Sigmoid colon (tissue), 7 donors: ENCODE results near the gene BAHCC1. TPM values are rescaled to one million over a fixed set of nuclear protein-coding genes. Genes with fewer than 3 reads are reported as not detected.
A peak's percentile ranks its signal among the peaks of the same experiment; 100 is the strongest.
"Not testable (repeated sequence)": the region's sequence is repeated elsewhere in the genome, so short reads cannot be mapped to it uniquely, and the experiment has no call there.

ENCODE experiments used
- DNase-seq: peaks from one replicate; pipeline ENCODE4 v3.0.0-alpha.2; 2019
- H3K27ac ChIP-seq, 4 donors: fragments of 200-600 bp; sonication (generic); one replicate each; pipeline ENCODE4 v1.5.1; 2016 to 2019; ENCODE audit warnings: mild to moderate bottlenecking in 1 of 4
- H3K27me3 ChIP-seq, 3 donors: fragments of 200-600 bp; sonication (generic); one replicate each; pipeline ENCODE4 v1.5.1; 2019; ENCODE audit warnings: mild to moderate bottlenecking in 1 of 3
- H3K36me3 ChIP-seq, 4 donors: fragments of 200-600 bp; sonication (generic); one replicate each; pipeline ENCODE4 v1.5.1; 2016 to 2019
- H3K4me1 ChIP-seq, 4 donors: fragments of 200-600 bp; sonication (generic); one replicate each; pipeline ENCODE4 v1.5.1; 2017 to 2019
- H3K4me3 ChIP-seq, 4 donors: fragments of 200-600 bp; sonication (generic); one replicate each; pipeline ENCODE4 v1.5.1; 2017 to 2019; ENCODE audit warnings: mild to moderate bottlenecking in 2 of 4, moderate library complexity in 1 of 4
- H3K9me3 ChIP-seq, 4 donors: fragments of 200-600 bp in 3 of 4; sonication (generic) in 3 of 4; one replicate each; pipeline versions ENCODE4 v1.5.1 to v1.6.1; 2013 to 2019
- CTCF ChIP-seq, 4 experiments: fragments of 450-650 bp in 3 of 4; fragments of 200-600 bp in 1 of 4; IDR thresholded peaks; one replicate each; pipeline ENCODE4 v1.5.1; 2016 to 2019; ENCODE audit warnings: antibody characterized with exemption in 4 of 4, mild to moderate bottlenecking in 3 of 4, moderate library complexity in 2 of 4
- EP300 ChIP-seq, 4 donors: sonication (generic); formaldehyde crosslinking; IDR thresholded peaks; one replicate each; pipeline ENCODE4 v1.6.1; 2017; ENCODE audit warnings: antibody characterized with exemption in 4 of 4
- POLR2A ChIP-seq, 2 donors: fragments of 450-650 bp; IDR thresholded peaks; one replicate each; pipeline ENCODE4 v1.6.1; 2016; ENCODE audit warnings: antibody characterized with exemption in 2 of 2, mild to moderate bottlenecking in 2 of 2, moderate library complexity in 2 of 2
- POLR2AphosphoS5 ChIP-seq, 4 donors: sonication (generic); formaldehyde crosslinking; IDR thresholded peaks; one replicate each; pipeline ENCODE4 v1.6.1; 2017; ENCODE audit warnings: antibody characterized with exemption in 4 of 4
- WGBS, 2 donors: extraction: QIAGEN DNeasy Blood & Tissue Kit; methylation state at CpG; one replicate each; pipeline ENCODE4 v1.1.7; 2013; 5-methylcytosine and 5-hydroxymethylcytosine counted together
- intact Hi-C: fragments of 100-400 bp; cut with DNase I; formaldehyde crosslinking; loops from one replicate; pipeline ENCODE4 v1.15.1; 2023
- polyA plus RNA-seq, 3 donors: library from polyadenylated mRNA; stranded (reverse); fragments of 200-250 nt; gene quantifications; one replicate each; pipeline ENCODE4 v1.2.3, GENCODE V29; 2013
- total RNA-seq, 4 donors: library from RNA; depleted of rRNA; stranded (reverse); fragments of >200 nt; gene quantifications; one replicate each; pipeline ENCODE4 v1.1.0, GENCODE V29; 2016
- donor health status: healthy with polysubstance abuse.
- donor health status: Bipolar disorder and iron deficiency.
- donor health status: healthy.

The BAHCC1 gene
- total and polyA plus RNA-seq, 7 donors = 1.8 to 18.6 (median 6.4) TPM

GRCh38 chr17:81354252-81354953 lies 40.9 kb upstream of the BAHCC1 start:
- Histone ChIP-seq H3K4me3 (no peak overlapping the region), H3K27ac (no peak overlapping the region), H3K36me3 (no peaks in the 10 kb centered on the region), H3K27me3 (no peaks in the 10 kb centered on the region), H3K4me1 (peaks cover 0 to under 1% (median 0%) of the 10 kb centered on the region in 4 donors), H3K9me3 (no peaks in the 10 kb centered on the region)
- intact Hi-C loops = no loop called here
- 35 to 80% methylated on average over 14 of the region's 14 CpGs for WGBS, 2 donors
- DNase-seq = no peak
- TF ChIP-seq POLR2A (IDR thresholded peaks at IDR 0.05) (no peak), POLR2AphosphoS5 (IDR thresholded peaks at IDR 0.05) (no peak), EP300 (IDR thresholded peaks at IDR 0.05) (no peak), CTCF (IDR thresholded peaks at IDR 0.05) (no peak)

GRCh38 chr17:81354954-81355347 lies 40.3 kb upstream of the BAHCC1 start:
- intact Hi-C loops = no loop called here
- DNase-seq = no peak
- 24 to 73% methylated on average over 9 of the region's 9 CpGs for WGBS, 2 donors
- Histone ChIP-seq H3K9me3 (no peaks in the 10 kb centered on the region), H3K4me3 (no peak overlapping the region), H3K27ac (no peak overlapping the region), H3K36me3 (no peaks in the 10 kb centered on the region), H3K27me3 (no peaks in the 10 kb centered on the region), H3K4me1 (peaks cover 0 to 4% (median 0%) of the 10 kb centered on the region in 4 donors)
- no peak for TF ChIP-seq POLR2A (IDR thresholded peaks at IDR 0.05)
- TF ChIP-seq EP300 (IDR thresholded peaks at IDR 0.05) = no peak
- TF ChIP-seq POLR2AphosphoS5 (IDR thresholded peaks at IDR 0.05) = no peak
- no peak for TF ChIP-seq CTCF (IDR thresholded peaks at IDR 0.05)

DNA sequence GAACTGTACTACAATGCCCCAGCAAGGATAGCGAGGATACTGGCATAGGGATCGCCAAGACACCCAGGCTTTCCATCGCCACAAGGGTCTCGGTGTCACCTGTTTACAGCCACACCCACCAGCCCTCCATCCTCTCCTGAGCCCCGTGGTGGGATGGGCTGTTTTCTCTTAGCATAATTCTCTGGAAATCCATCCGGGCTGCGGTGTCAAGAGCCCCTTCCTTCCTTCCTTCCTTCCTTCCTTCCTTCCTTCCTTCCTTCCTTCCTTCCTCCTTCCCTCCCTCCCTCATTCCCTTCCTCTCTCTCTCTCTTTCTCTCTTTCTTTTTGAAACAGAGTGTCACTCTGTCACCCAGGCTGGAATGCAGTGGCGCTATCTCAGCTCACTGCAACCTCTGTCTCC lies 36.0 kb upstream of the BAHCC1 start:
- no peaks in the 10 kb centered on the region for H3K27me3 ChIP-seq
- 76 to 81% methylated on average over 8 of the region's 8 CpGs for WGBS, 2 donors
- no peak for DNase-seq
- H3K4me3 ChIP-seq = no peak overlapping the region
- peaks cover 0 to 4% (median under 1%) of the 10 kb centered on the region in 4 donors for H3K4me1 ChIP-seq
- H3K9me3 ChIP-seq = no peaks in the 10 kb centered on the region
- H3K27ac ChIP-seq = peak overlapping the region in 1 of 4 donors; percentile 25
- intact Hi-C loops = no loop called here
- TF ChIP-seq POLR2A (IDR thresholded peaks at IDR 0.05) = no peak
- TF ChIP-seq CTCF (IDR thresholded peaks at IDR 0.05) = no peak
- TF ChIP-seq POLR2AphosphoS5 (IDR thresholded peaks at IDR 0.05) = no peak
- no peak for TF ChIP-seq EP300 (IDR thresholded peaks at IDR 0.05)
- no peaks in the 10 kb centered on the region for H3K36me3 ChIP-seq

DNA sequence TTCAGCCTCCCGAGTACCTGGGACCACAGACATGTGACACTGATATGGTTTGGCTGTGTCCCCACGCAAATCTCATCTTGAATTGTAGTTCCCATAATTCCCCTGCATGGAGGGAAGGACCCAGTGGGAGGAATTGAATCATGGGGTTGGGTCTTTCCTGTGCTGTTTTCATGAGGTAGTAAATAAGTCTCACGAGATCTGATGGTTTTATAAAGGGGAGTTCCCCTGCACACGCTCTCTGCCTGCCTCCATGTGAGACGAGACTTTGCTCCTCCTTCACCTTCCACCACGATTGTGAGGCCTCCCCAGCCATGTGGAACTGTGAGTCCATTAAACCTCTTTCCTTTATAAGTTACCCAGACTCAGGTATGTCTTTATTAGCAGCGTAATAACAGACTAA lies 33.3 kb upstream of the BAHCC1 start:
- H3K27me3 ChIP-seq, intact Hi-C loops, DNase-seq, H3K4me3 ChIP-seq, H3K27ac ChIP-seq, H3K9me3 ChIP-seq, H3K36me3 ChIP-seq: not testable (repeated sequence)
- 41 to 51% methylated on average over 7 of the region's 7 CpGs for WGBS, 2 donors
- H3K4me1 ChIP-seq = peaks cover 0 to 26% (median 21%) of the 10 kb centered on the region in 4 donors

- Histone ChIP-seq H3K27me3 (no peaks in the 10 kb centered on the region), H3K4me3 (peak overlapping the region in 1 of 4 donors; percentile 44), H3K9me3 (no peaks in the 10 kb centered on the region), H3K27ac (peak overlapping the region in 3 of 4 donors; percentile 73 to 83 (median 75)), H3K36me3 (no peaks in the 10 kb centered on the region), H3K4me1 (peaks cover 0 to 25% (median 21%) of the 10 kb centered on the region in 4 donors)
- intact Hi-C loops = loop anchor here (1.0 kb wide), 1 partner anchor 18 kb away; no protein-coding TSS in a partner anchor
- WGBS, 2 donors = 39 to 75% methylated on average over 26 of the region's 26 CpGs
- DNase-seq = no peak
- TF ChIP-seq EP300 (IDR thresholded peaks at IDR 0.05) (no peak), POLR2A (IDR thresholded peaks at IDR 0.05) (no peak), CTCF (IDR thresholded peaks at IDR 0.05) (no peak), POLR2AphosphoS5 (IDR thresholded peaks at IDR 0.05) (no peak)
Measured at GRCh38 chr17:81364278-81365147, 30.7 kb upstream of the BAHCC1 start.
